Measurements from ENCODE around the gene APMAP. TPM values are rescaled to one million over a fixed set of nuclear protein-coding genes. Genes with fewer than 3 reads are reported as not detected.

Gene APMAP
- total and polyA plus RNA-seq, 9 of the 15 experiments (the other 6 are each of a cell fraction or from before 2014, with no cell fraction given): 6.7 to 18.2 (median 14.4) TPM

- H3K27ac ChIP-seq (ENCODE audit: extremely low read depth, low read depth, low read length): no peak overlapping the region
- no peak overlapping the region for H3K9ac ChIP-seq (ENCODE audit: insufficient read depth in 1 of 2, low read depth in 2 of 2, low read length in 2 of 2)
- in situ Hi-C loops (cut with MboI): no loop called here
- H3K4me3 ChIP-seq: no peak overlapping the region
- ATAC-seq (no peak), DNase-seq (ENCODE audit: extremely low read depth in 1 of 4, low spot score in 3 of 4) (no peak), FAIRE-seq (no peak)
- H2AFZ ChIP-seq (ENCODE audit: low read depth, low read length): no peak overlapping the region
- H3K27me3 ChIP-seq (ENCODE audit: control insufficient read depth in 2 of 2, insufficient read depth in 2 of 2, low read length in 2 of 2): no peaks in the 10 kb centered on the region; a peak in 1 of 5 replicates
- no peaks in the 10 kb centered on the region for H3K36me3 ChIP-seq (ENCODE audit: control insufficient read depth, insufficient read depth, low read length)
- H3K4me1 ChIP-seq (replicated peaks in 1 of 2; ENCODE audit: control insufficient read depth in 2 of 2, insufficient read depth in 2 of 2, low read length in 2 of 2): peaks cover 0 to 12% of the 10 kb centered on the region in 2 experiments; a peak in 3 of 5 replicates
- BruUV-seq (replicated peaks): no TSS peak
- H4K20me1 ChIP-seq (replicated peaks; ENCODE audit: control insufficient read depth, insufficient read depth, low read length): no peaks in the 10 kb centered on the region
- ChIA-PET POLR2A (interaction anchor here (0.6 to 0.9 kb wide), 2 partner anchors 13 to 75 kb away, joined by 3 to 4 read pairs; no protein-coding TSS in a partner anchor), CTCF (ENCODE audit: low intra/inter-chr PET ratio) (no interaction called here)
- 25% methylated on average over 9 of the region's 11 CpGs for WGBS (ENCODE audit: insufficient coverage, low coverage, missing lambda C conversion rate)
- H3K9me1 ChIP-seq (ENCODE audit: control insufficient read depth, insufficient read depth, low read length): no peaks in the 10 kb centered on the region
- H3K9me3 ChIP-seq (replicated peaks; ENCODE audit: control insufficient read depth, insufficient read depth, low read depth, low read length): no peaks in the 10 kb centered on the region
- intact Hi-C loops (cut with micrococcal nuclease): no loop called here
- no peak overlapping the region for H3K4me2 ChIP-seq (ENCODE audit: insufficient read depth, low read length)
- TF ChIP-seq ZBTB40 (IDR thresholded peaks at IDR 0.05): no peak
- no peak for TF ChIP-seq ZBTB40 (CRISPR knock-in tag; IDR thresholded peaks at IDR 0.05)
- TF ChIP-seq ZNF165 (CRISPR knock-in tag; IDR thresholded peaks at IDR 0.05; ENCODE audit: borderline replicate concordance): no peak
- TF ChIP-seq ZNF124 (CRISPR knock-in tag; IDR thresholded peaks at IDR 0.05): no peak
- TF ChIP-seq TCF7L2 (IDR thresholded peaks at IDR 0.05; ENCODE audit: low read depth, low read length): no peak
- no peak for TF ChIP-seq ZNF143 (CRISPR knock-in tag; IDR thresholded peaks at IDR 0.05)
- TF ChIP-seq, protein P1, sequence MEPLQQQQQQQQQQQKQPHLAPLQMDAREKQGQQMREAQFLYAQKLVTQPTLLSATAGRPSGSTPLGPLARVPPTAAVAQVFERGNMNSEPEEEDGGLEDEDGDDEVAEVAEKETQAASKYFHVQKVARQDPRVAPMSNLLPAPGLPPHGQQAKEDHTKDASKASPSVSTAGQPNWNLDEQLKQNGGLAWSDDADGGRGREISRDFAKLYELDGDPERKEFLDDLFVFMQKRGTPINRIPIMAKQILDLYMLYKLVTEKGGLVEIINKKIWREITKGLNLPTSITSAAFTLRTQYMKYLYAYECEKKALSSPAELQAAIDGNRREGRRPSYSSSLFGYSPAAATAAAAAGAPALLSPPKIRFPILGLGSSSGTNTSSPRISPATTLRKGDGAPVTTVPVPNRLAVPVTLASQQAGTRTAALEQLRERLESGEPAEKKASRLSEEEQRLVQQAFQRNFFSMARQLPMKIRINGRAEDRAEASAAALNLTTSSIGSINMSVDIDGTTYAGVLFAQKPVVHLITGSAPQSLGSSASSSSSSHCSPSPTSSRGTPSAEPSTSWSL (CRISPR knock-in tag; IDR thresholded peaks at IDR 0.05; ENCODE audit: borderline replicate concordance): no peak
- TF ChIP-seq PRMT5 (CRISPR knock-in tag; IDR thresholded peaks at IDR 0.05): no peak
- TF ChIP-seq NBN (IDR thresholded peaks at IDR 0.05; ENCODE audit: low read depth): no peak
- TF ChIP-seq HNRNPK (IDR thresholded peaks at IDR 0.05; ENCODE audit: low read depth, low read length, poor library complexity, severe bottlenecking): no peak
- no peak for TF ChIP-seq MED1 (CRISPR knock-in tag; IDR thresholded peaks at IDR 0.05; ENCODE audit: borderline replicate concordance)
- no peak for TF ChIP-seq ZNF3 (CRISPR knock-in tag; IDR thresholded peaks at IDR 0.05)
- no peak for TF ChIP-seq ZNF780A (CRISPR knock-in tag; IDR thresholded peaks at IDR 0.05)
- H3K79me2 ChIP-seq (ENCODE audit: control insufficient read depth, insufficient read depth, low read length): no peaks in the 10 kb centered on the region
Observed at GRCh38 chr20:24951536-24952083, 40.9 kb downstream of the APMAP start.

Data from K562 (cell line).